ENCODE data around the gene OR2A5. TPM values are rescaled to one million over a fixed set of nuclear protein-coding genes. Genes with fewer than 3 reads are reported as not detected.
A peak's percentile ranks its signal among the peaks of the same experiment; 100 is the strongest.
"Not testable (repeated sequence)": the region's sequence is repeated elsewhere in the genome, so short reads cannot be mapped to it uniquely, and the experiment has no call there.

Gene OR2A5
- total and polyA plus RNA-seq, 2 donors from 2014 or later: not detected

DNA sequence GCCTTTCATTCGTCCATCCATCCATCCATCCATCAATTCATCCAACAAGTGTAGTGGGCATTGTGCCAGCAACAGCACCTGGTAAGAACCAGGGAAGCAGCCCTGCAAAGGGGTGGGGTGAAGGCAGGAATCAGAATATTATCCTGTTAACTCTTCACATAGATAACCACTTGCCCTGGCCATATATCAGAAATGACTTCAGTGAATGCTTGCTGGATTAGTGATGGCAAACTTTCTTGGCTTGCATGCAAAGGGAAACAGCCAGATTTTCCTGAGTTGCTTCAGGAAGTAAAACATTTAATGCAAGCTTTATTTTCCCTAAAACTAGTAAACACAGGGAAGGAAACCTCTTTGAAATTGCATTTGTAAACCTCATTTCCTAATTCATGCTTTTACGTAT, 743 bp downstream of the OR2A5 start:
- Histone ChIP-seq H3K4me3 (ENCODE audit: low read length in 3 of 3) (no peak overlapping the region), H3K9me3 (ENCODE audit: control insufficient read depth in 2 of 3, insufficient read depth in 1 of 3, low read length in 3 of 3) (no peaks in the 10 kb centered on the region), H3K36me3 (ENCODE audit: control insufficient read depth in 2 of 3, insufficient read depth in 3 of 3, low read length in 3 of 3) (no peaks in the 10 kb centered on the region), H3K4me1 (ENCODE audit: control insufficient read depth in 2 of 3, insufficient read depth in 2 of 3, low read depth in 1 of 3, low read length in 3 of 3) (no peaks in the 10 kb centered on the region), H3K27me3 (ENCODE audit: control insufficient read depth, insufficient read depth, low read length) (no peaks in the 10 kb centered on the region), H3K27ac (ENCODE audit: low read depth in 2 of 2, low read length in 2 of 2) (no peak overlapping the region), H3K9ac (ENCODE audit: low read length in 3 of 3) (no peak overlapping the region)
- TF ChIP-seq, protein P1, sequence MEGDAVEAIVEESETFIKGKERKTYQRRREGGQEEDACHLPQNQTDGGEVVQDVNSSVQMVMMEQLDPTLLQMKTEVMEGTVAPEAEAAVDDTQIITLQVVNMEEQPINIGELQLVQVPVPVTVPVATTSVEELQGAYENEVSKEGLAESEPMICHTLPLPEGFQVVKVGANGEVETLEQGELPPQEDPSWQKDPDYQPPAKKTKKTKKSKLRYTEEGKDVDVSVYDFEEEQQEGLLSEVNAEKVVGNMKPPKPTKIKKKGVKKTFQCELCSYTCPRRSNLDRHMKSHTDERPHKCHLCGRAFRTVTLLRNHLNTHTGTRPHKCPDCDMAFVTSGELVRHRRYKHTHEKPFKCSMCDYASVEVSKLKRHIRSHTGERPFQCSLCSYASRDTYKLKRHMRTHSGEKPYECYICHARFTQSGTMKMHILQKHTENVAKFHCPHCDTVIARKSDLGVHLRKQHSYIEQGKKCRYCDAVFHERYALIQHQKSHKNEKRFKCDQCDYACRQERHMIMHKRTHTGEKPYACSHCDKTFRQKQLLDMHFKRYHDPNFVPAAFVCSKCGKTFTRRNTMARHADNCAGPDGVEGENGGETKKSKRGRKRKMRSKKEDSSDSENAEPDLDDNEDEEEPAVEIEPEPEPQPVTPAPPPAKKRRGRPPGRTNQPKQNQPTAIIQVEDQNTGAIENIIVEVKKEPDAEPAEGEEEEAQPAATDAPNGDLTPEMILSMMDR (IDR thresholded peaks at IDR 0.05; ENCODE audit: borderline replicate concordance, extremely low read depth, insufficient read depth): no peak
- intact Hi-C loops (cut with DNase I): no loop called here
- no peak for FAIRE-seq
- no peak for DNase-seq

- no peaks in the 10 kb centered on the region for H3K4me1 ChIP-seq (ENCODE audit: control insufficient read depth in 2 of 3, insufficient read depth in 2 of 3, low read depth in 1 of 3, low read length in 3 of 3)
Measured at GRCh38 chr7:144050093-144050492, 1.3 kb downstream of the OR2A5 start.

DNA sequence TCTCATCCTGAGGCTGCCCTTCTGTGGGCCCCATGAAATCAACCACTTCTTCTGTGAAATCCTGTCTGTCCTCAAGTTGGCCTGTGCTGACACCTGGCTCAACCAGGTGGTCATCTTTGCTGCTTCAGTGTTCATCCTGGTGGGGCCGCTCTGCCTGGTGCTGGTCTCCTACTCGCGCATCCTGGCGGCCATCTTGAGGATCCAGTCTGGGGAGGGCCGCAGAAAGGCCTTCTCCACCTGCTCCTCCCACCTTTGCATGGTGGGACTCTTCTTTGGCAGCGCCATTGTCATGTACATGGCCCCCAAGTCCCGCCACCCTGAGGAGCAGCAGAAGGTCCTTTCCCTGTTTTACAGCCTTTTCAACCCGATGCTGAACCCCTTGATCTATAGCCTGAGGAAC, 2.1 kb downstream of the OR2A5 start:
- H3K4me1 ChIP-seq (ENCODE audit: control insufficient read depth in 2 of 3, insufficient read depth in 2 of 3, low read depth in 1 of 3, low read length in 3 of 3); H3K4me3 ChIP-seq (ENCODE audit: low read length in 3 of 3); H3K27ac ChIP-seq (ENCODE audit: low read depth in 2 of 2, low read length in 2 of 2); FAIRE-seq; H3K9ac ChIP-seq (ENCODE audit: low read length in 3 of 3); intact Hi-C loops (cut with DNase I); H3K9me3 ChIP-seq (ENCODE audit: control insufficient read depth in 2 of 3, insufficient read depth in 1 of 3, low read length in 3 of 3); H3K36me3 ChIP-seq (ENCODE audit: control insufficient read depth in 2 of 3, insufficient read depth in 3 of 3, low read length in 3 of 3); H3K27me3 ChIP-seq (ENCODE audit: control insufficient read depth, insufficient read depth, low read length): not testable (repeated sequence)
- peak in 1 of 5 donors; percentile 38 for DNase-seq

More at GRCh38 chr7:144050093-144050492, 1.3 kb downstream of the OR2A5 start:
- no peak overlapping the region for H3K9ac ChIP-seq (ENCODE audit: low read length in 3 of 3)
- intact Hi-C loops (cut with DNase I): no loop called here
- DNase-seq (no peak), FAIRE-seq (no peak)
- H3K27ac ChIP-seq (ENCODE audit: low read depth in 2 of 2, low read length in 2 of 2): no peak overlapping the region
- no peaks in the 10 kb centered on the region for H3K9me3 ChIP-seq (ENCODE audit: control insufficient read depth in 2 of 3, insufficient read depth in 1 of 3, low read length in 3 of 3)
- H3K36me3 ChIP-seq (ENCODE audit: control insufficient read depth in 2 of 3, insufficient read depth in 3 of 3, low read length in 3 of 3): no peaks in the 10 kb centered on the region
- TF ChIP-seq, protein P1 (IDR thresholded peaks at IDR 0.05; ENCODE audit: borderline replicate concordance, extremely low read depth, insufficient read depth): no peak
- no peaks in the 10 kb centered on the region for H3K27me3 ChIP-seq (ENCODE audit: control insufficient read depth, insufficient read depth, low read length)
- no peak overlapping the region for H3K4me3 ChIP-seq (ENCODE audit: low read length in 3 of 3)

DNA sequence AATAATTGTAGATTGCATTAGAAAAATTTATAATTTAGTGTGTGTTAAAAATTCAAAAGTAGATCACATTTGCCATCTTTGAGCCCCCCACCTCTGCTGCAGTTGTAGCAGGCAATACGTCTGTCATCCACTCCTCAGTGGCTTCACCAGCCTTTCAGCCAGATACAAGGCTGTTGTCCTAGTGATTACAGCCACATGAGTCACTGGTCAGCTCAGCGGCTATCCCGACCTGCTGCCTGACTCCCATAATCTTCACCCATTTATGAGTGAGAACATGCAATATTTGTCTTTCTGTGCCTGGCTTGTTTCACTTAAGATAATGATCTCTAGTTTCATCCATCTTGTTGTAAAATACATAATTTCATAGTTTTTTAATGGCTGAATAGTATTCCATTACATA, 9.2 kb downstream of the OR2A5 start:
- Histone ChIP-seq H3K27me3 (ENCODE audit: control insufficient read depth, insufficient read depth, low read length) (no peaks in the 10 kb centered on the region), H3K4me1 (ENCODE audit: control insufficient read depth in 2 of 3, insufficient read depth in 2 of 3, low read depth in 1 of 3, low read length in 3 of 3) (no peaks in the 10 kb centered on the region), H3K9ac (ENCODE audit: low read length in 3 of 3) (no peak overlapping the region), H3K9me3 (ENCODE audit: control insufficient read depth in 2 of 3, insufficient read depth in 1 of 3, low read length in 3 of 3) (no peaks in the 10 kb centered on the region), H3K36me3 (ENCODE audit: control insufficient read depth in 2 of 3, insufficient read depth in 3 of 3, low read length in 3 of 3) (no peaks in the 10 kb centered on the region), H3K27ac (ENCODE audit: low read depth in 2 of 2, low read length in 2 of 2) (no peak overlapping the region), H3K4me3 (ENCODE audit: low read length in 3 of 3) (no peak overlapping the region)
- no peak for FAIRE-seq
- no peak for DNase-seq
- TF ChIP-seq, protein P1 (IDR thresholded peaks at IDR 0.05; ENCODE audit: borderline replicate concordance, extremely low read depth, insufficient read depth): no peak
- intact Hi-C loops (cut with DNase I): no loop called here

Measured in kidney (tissue), 14 donors.